Activated CD4-positive, alpha-beta memory T cell treated with anti-CD3 and anti-CD28 coated beads for 36 hours (primary cell): ENCODE data around the gene CASP9. TPM values are rescaled to one million over a fixed set of nuclear protein-coding genes. Genes with fewer than 3 reads are reported as not detected.
"Not testable (repeated sequence)": the region's sequence is repeated elsewhere in the genome, so short reads cannot be mapped to it uniquely, and the experiment has no call there.

Experiments
- CTCF ChIA-PET: fragments of 350-600 bp; sonication (Branson Sonifier 250); formaldehyde crosslinking; loops from one replicate; lab custom pipeline; 2021; ENCODE audit warnings: antibody characterized with exemption, inconsistent platforms; lab: Charles Lee
- POLR2A ChIA-PET: fragments of 350-600 bp; sonication (Branson Sonifier 250); formaldehyde crosslinking; loops from one replicate; lab custom pipeline; 2021; ENCODE audit warnings: antibody characterized with exemption; lab: Charles Lee
- DNase-seq: peaks from one replicate; pipeline ENCODE4 v3.0.0-alpha.2; 2020
- H3K27ac Mint-ChIP-seq: one replicate; pipeline ENCODE4 v1.8.0; 2021; ENCODE audit warnings: mixed read lengths
- H3K27me3 Mint-ChIP-seq: one replicate; pipeline ENCODE4 v1.8.0; 2021; ENCODE audit warnings: mixed read lengths
- H3K36me3 Mint-ChIP-seq: one replicate; pipeline ENCODE4 v1.8.0; 2021; ENCODE audit warnings: mixed read lengths
- H3K4me1 Mint-ChIP-seq: one replicate; pipeline ENCODE4 v1.8.0; 2021; ENCODE audit warnings: low read depth, mixed read lengths
- H3K4me3 Mint-ChIP-seq: one replicate; pipeline ENCODE4 v1.8.0; 2021; ENCODE audit warnings: mild to moderate bottlenecking, mixed read lengths
- H3K9me3 Mint-ChIP-seq: one replicate; pipeline ENCODE4 v1.8.0; 2021; ENCODE audit warnings: mixed read lengths
- intact Hi-C: fragments of 100-400 bp; cut with micrococcal nuclease; formaldehyde crosslinking; loops from one replicate; pipeline ENCODE4 v1.15.1; 2023
- total RNA-seq, 2 experiments: library from RNA; stranded (reverse); gene quantifications; one replicate each; pipeline ENCODE4 v1.2.3, GENCODE V29; 2021

Gene CASP9
- total RNA-seq, 2 experiments from 2014 or later: 10.5 to 11.5 TPM

DNA sequence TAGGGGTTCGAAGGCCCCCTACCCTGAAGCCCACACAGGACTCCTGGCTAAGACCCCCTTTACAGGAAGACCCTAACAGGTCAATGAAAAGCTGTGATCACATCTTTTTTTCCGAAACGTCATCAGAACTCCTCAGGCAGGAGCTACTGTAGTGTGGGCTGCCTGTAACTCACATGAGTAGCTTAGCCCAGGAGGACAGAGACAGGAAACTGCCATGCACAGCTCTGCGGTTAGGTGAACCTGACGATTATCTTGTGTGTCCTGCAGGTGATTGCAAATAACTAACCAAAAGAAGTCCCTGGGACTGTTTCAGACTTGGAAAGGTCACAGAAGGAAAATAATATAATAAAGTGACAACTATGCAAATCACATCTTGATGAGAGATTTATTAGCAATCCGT is 52.3 kb downstream of the CASP9 start:
- intact Hi-C loops, H3K4me3 Mint-ChIP-seq, H3K27me3 Mint-ChIP-seq, CTCF ChIA-PET, H3K4me1 Mint-ChIP-seq, POLR2A ChIA-PET, H3K36me3 Mint-ChIP-seq, H3K9me3 Mint-ChIP-seq, H3K27ac Mint-ChIP-seq, DNase-seq: not testable (repeated sequence)

GRCh38 chr1:15471067-15471466 is 52.9 kb downstream of the CASP9 start:
- H3K4me1 Mint-ChIP-seq, H3K27me3 Mint-ChIP-seq, H3K9me3 Mint-ChIP-seq, POLR2A ChIA-PET, intact Hi-C loops, H3K27ac Mint-ChIP-seq, H3K36me3 Mint-ChIP-seq, CTCF ChIA-PET, DNase-seq, H3K4me3 Mint-ChIP-seq: not testable (repeated sequence)

DNA sequence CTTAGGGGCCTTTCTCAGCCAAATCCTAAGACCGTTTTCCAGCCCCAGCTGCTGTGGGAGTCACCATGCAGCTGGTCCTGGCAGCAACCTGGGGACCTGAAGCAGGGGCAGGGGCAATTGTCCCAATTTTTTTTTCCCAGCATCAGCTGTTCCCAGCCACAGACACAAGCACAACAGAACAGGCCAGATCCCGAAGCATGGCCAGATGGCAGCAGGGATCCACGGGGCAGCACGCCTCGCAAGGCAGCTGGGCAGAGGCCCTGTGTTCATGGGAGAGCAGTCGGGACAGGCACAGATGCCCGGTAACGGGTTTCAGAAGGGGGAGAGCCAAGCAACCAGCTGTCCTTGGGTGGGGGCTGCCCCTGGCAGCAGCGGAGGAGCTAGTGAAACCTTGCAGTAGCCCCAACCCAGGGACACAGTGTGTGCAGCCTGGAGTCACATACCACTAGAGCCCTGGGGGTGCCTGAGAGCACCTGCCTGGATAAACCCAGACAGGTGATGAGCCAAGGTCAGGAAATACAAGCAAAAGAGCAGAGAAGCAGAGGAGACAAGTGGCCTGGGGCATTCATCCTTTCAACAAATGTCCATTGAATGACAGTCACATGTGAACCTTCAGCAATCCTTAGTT is 54.1 kb downstream of the CASP9 start:
- CTCF ChIA-PET, POLR2A ChIA-PET, H3K36me3 Mint-ChIP-seq, H3K9me3 Mint-ChIP-seq, intact Hi-C loops, H3K4me3 Mint-ChIP-seq, DNase-seq, H3K27ac Mint-ChIP-seq, H3K4me1 Mint-ChIP-seq, H3K27me3 Mint-ChIP-seq: not testable (repeated sequence)

DNA sequence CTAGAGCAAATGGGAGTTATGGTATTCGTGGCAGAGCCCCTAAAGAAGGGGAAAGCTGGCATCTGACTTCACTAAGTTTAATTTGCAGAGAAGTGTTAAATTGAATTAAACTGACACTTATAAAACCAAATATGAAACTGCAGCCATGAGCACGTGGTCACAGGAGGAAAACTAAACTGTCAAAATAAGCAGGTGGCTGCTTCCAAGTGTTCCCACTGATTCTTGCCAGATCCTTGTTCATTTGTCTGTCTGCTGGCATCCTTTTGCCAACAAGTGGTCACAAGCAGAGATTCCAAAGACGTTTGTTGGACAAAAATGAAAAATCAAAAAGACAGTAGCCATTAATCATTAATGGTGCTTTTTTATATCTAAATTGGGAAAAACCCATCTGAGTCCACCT is 54.7 kb downstream of the CASP9 start:
- Mint-ChIP-seq H3K4me1 (no peaks in the 10 kb centered on the region), H3K36me3 (no peaks in the 10 kb centered on the region), H3K4me3 (no peak overlapping the region), H3K27me3 (peaks cover 2% of the 10 kb centered on the region), H3K27ac (no peak overlapping the region), H3K9me3 (no peaks in the 10 kb centered on the region)
- no peak for DNase-seq
- intact Hi-C loops: no loop called here
- POLR2A ChIA-PET: no interaction called here
- CTCF ChIA-PET: no interaction called here

- H3K36me3 Mint-ChIP-seq: no peaks in the 10 kb centered on the region
- POLR2A ChIA-PET: no interaction called here
- DNase-seq: no peak
- H3K27ac Mint-ChIP-seq: no peak overlapping the region
- no peaks in the 10 kb centered on the region for H3K9me3 Mint-ChIP-seq
- H3K4me1 Mint-ChIP-seq: no peaks in the 10 kb centered on the region
- H3K4me3 Mint-ChIP-seq: no peak overlapping the region
- H3K27me3 Mint-ChIP-seq: peaks cover 2% of the 10 kb centered on the region
- intact Hi-C loops: no loop called here
- CTCF ChIA-PET: no interaction called here
These were observed 55.9 kb downstream of the CASP9 start for GRCh38 chr1:15468145-15468544.

- H3K4me3 Mint-ChIP-seq, intact Hi-C loops, H3K27me3 Mint-ChIP-seq, H3K36me3 Mint-ChIP-seq, H3K9me3 Mint-ChIP-seq, DNase-seq, POLR2A ChIA-PET, H3K4me1 Mint-ChIP-seq, CTCF ChIA-PET, H3K27ac Mint-ChIP-seq: not testable (repeated sequence)
These were observed 56.9 kb downstream of the CASP9 start for GRCh38 chr1:15466955-15467625.

- CTCF ChIA-PET: interaction anchor here (0.6 kb wide), 1 partner anchor 36 kb away, joined by 3 read pairs; no protein-coding TSS in a partner anchor
These were observed 58.3 kb downstream of the CASP9 start for GRCh38 chr1:15465674-15466073.

DNA sequence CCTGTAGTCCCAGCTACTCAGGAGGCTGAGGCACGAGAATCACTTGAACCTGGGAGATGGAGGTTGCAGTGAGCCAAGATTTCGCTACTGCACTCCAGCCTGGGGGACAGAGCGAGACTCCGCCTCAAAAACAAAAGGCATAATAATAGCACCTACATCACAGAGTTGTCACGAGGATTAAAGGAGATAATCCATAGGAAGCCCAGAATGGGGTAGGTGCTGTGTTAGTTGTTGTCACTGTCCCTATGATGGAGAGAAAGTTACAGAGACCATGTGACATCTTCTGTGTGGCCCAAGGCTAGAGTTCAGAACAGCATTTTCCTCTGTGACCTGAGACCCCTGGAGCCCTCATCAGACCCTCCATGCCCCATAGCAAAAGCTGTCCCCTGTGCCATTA is 60.1 kb downstream of the CASP9 start:
- DNase-seq, H3K4me3 Mint-ChIP-seq, CTCF ChIA-PET, H3K9me3 Mint-ChIP-seq, H3K27ac Mint-ChIP-seq, H3K36me3 Mint-ChIP-seq, intact Hi-C loops, H3K4me1 Mint-ChIP-seq, H3K27me3 Mint-ChIP-seq: not testable (repeated sequence)
- POLR2A ChIA-PET: interaction anchor here (0.6 kb wide), 1 partner anchor 74 kb away, joined by 5 read pairs; no protein-coding TSS in a partner anchor

More at GRCh38 chr1:15465674-15466073, 58.3 kb downstream of the CASP9 start:
- Mint-ChIP-seq H3K27me3 (peaks cover 2% of the 10 kb centered on the region), H3K36me3 (no peaks in the 10 kb centered on the region), H3K9me3 (no peaks in the 10 kb centered on the region), H3K4me3 (no peak overlapping the region), H3K4me1 (no peaks in the 10 kb centered on the region), H3K27ac (no peak overlapping the region)
- intact Hi-C loops: no loop called here
- no peak for DNase-seq
- POLR2A ChIA-PET: no interaction called here

DNA sequence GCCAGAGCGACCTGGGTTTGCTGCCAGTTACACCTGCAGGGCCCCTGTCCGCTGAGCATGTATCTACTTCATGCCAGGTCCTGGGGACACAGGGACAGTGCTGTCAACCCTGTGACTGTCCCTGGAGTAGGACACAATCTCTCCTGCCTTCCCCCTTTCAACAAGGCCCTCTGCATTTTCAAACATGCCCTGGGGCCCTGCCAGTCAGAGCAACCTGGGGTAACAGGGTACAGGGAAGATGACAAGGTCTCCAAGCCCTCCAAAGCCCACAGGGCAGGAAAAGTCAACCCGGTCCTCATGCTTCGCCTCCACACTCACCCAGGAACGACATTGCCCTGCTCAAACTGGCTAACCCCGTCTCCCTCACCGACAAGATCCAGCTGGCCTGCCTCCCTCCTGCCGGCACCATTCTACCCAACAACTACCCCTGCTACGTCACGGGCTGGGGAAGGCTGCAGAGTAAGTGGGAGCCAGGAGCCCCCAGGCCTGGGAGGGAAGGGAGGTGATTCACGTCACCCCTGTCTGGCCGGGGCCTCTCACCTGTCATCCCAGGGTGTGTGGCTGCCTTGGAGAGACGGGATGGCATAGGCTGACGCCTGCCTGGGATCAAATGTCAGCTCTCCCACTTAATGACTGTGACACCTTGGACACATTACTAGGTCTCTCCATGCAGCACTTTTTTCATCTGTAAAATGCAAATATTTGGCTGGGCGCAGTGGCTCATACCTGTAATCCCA is 60.8 kb downstream of the CASP9 start:
- H3K36me3 Mint-ChIP-seq, H3K4me3 Mint-ChIP-seq, DNase-seq, intact Hi-C loops, H3K27ac Mint-ChIP-seq, CTCF ChIA-PET, POLR2A ChIA-PET, H3K4me1 Mint-ChIP-seq, H3K9me3 Mint-ChIP-seq, H3K27me3 Mint-ChIP-seq: not testable (repeated sequence)

DNA sequence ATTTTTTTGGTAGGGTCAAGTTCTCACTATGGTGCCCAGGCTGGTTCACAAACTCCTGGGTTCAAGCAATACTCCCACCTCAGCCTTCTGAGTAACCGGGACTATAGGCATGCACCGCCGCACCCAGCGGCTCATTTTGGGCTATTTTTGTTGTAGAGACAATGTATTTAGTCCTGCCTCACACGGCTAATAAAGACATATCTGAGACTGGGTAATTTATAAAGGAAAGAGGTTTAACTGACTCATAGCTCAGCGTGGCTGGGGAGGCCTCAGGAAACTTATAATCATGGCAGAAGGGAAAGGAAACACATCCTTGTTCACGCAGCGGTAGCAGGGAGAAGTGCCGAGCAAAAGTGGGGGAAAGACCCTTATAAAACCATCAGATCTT is 63.3 kb downstream of the CASP9 start:
- no peak for DNase-seq
- CTCF ChIA-PET: no interaction called here
- Mint-ChIP-seq H3K36me3 (no peaks in the 10 kb centered on the region), H3K9me3 (no peaks in the 10 kb centered on the region), H3K4me3 (no peak overlapping the region), H3K27me3 (peaks cover 3% of the 10 kb centered on the region), H3K4me1 (no peaks in the 10 kb centered on the region), H3K27ac (no peak overlapping the region)
- intact Hi-C loops: no loop called here
- POLR2A ChIA-PET: no interaction called here

DNA sequence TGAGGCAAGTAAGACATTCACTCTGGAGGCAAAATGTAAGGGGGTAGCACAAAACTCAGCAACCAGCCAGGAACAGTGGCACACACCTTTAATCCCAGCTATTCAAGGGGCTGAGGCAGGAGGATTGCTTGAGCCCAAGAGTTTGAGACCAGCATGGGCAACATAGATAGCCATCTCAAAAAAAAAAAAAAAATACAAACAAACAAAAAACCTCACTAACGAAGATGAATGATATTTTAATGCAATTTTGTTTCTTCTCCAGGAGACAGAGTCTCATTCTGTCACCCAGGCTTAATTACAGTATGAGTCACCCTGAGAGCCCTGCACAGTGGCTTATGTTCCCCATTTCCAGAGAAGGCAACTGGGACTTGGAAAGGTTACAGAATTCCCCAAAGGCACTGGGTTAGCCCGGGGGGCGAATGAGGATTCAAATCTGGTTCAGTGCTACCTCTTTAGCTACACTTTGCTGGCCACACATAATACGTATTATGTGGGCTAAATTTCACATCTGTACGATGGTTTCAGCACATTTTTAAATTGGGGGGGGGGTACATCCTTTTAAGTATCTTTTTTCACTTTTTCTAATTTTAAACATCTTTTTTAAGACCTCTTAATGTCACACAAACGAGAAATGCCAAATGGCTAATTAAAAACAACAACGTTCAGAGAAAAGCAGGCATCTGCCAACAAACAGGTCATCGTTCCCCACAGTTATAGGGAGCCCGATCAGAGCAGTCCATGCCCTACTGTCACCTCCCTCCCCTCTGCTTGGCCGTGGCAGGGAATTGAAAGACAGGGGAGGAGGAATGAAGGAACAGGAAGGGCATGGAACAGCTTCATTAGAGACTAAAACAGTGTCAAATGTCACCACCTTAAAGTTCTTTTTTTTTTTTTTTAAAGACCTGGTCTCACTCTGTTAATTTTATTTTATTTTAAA is 64.0 kb downstream of the CASP9 start:
- Mint-ChIP-seq H3K4me3 (no peak overlapping the region), H3K27me3 (peaks cover 3% of the 10 kb centered on the region), H3K4me1 (no peaks in the 10 kb centered on the region), H3K9me3 (no peaks in the 10 kb centered on the region), H3K27ac (no peak overlapping the region), H3K36me3 (no peaks in the 10 kb centered on the region)
- ChIA-PET CTCF (no interaction called here), POLR2A (interaction anchor here (0.7 kb wide), 1 partner anchor 40 kb away, joined by 4 read pairs; no protein-coding TSS in a partner anchor)
- DNase-seq: no peak
- intact Hi-C loops: no loop called here

- intact Hi-C loops, H3K9me3 Mint-ChIP-seq, H3K27ac Mint-ChIP-seq, H3K4me1 Mint-ChIP-seq, DNase-seq, H3K4me3 Mint-ChIP-seq, H3K36me3 Mint-ChIP-seq, CTCF ChIA-PET, H3K27me3 Mint-ChIP-seq, POLR2A ChIA-PET: not testable (repeated sequence)
These were observed 65.6 kb downstream of the CASP9 start for GRCh38 chr1:15458388-15458787.
